IPS-18c (cell line): Measurements from ENCODE around the gene FZD10.
A peak's percentile ranks its signal among the peaks of the same experiment; 100 is the strongest.

Experiments
- H3K4me3 ChIP-seq: 2 replicates; pipeline ENCODE4 v1.7.0; 2013; ENCODE audit warnings: low read depth, mild to moderate bottlenecking, low read length, moderate library complexity; ENCODE audit not compliant: insufficient read depth
- H3K9me3 ChIP-seq: one replicate; pipeline ENCODE4 v1.6.1; 2013; ENCODE audit warnings: mild to moderate bottlenecking, low read length, moderate library complexity; ENCODE audit not compliant: control insufficient read depth, insufficient read depth

The FZD10 gene

GRCh38 chr12:130161261-130162243 is 712 bp upstream of the FZD10 start:
- Histone ChIP-seq H3K9me3 (no peaks in the 10 kb centered on the region), H3K4me3 (peak overlapping the region; percentile 56)

GRCh38 chr12:130162745-130163460 is 639 bp downstream of the FZD10 start:
- H3K9me3 ChIP-seq, result no peaks in the 10 kb centered on the region
- peak overlapping the region; percentile 34 for H3K4me3 ChIP-seq

- H3K4me3 ChIP-seq, result peak overlapping the region; percentile 34; the same call in 1 of the 2 replicates
- H3K9me3 ChIP-seq, result no peaks in the 10 kb centered on the region
Observed at GRCh38 chr12:130163461-130164215, 1.4 kb downstream of the FZD10 start.

GRCh38 chr12:130164216-130164542 is 1.9 kb downstream of the FZD10 start:
- H3K4me3 ChIP-seq, result peak overlapping the region; percentile 34

DNA sequence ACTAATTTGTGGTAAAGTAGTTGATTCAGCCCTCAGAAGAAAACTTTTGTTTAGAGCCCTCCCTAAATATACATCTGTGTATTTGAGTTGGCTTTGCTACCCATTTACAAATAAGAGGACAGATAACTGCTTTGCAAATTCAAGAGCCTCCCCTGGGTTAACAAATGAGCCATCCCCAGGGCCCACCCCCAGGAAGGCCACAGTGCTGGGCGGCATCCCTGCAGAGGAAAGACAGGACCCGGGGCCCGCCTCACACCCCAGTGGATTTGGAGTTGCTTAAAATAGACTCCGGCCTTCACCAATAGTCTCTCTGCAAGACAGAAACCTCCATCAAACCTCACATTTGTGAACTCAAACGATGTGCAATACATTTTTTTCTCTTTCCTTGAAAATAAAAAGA is 2.7 kb downstream of the FZD10 start:
- H3K9me3 ChIP-seq, result no peaks in the 10 kb centered on the region
- H3K4me3 ChIP-seq, result no peak overlapping the region

More at GRCh38 chr12:130164216-130164542, 1.9 kb downstream of the FZD10 start:
- no peaks in the 10 kb centered on the region for H3K9me3 ChIP-seq

DNA sequence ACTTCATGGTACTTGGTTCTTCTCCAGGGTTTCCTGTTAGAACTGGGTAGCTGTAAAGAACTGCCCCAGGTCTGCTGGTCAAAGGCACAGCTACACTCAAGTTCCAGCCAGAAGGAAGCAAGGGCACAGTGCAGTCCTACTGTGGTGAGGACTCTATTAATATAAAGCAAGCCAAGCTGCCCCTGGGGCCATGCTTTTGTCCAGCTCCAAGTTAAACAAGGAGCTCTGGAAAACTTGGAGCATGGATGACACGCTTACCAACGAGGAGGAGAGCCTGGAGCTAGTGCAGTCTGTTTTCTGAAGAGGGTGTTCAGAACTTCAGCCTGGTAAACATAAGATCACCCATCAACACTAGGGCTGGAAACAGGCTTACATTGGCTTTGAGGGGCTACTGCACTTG is 4.0 kb downstream of the FZD10 start:
- Histone ChIP-seq H3K4me3 (no peak overlapping the region), H3K9me3 (no peaks in the 10 kb centered on the region)

- Histone ChIP-seq H3K4me3 (no peak overlapping the region), H3K9me3 (no peaks in the 10 kb centered on the region)
Observed at GRCh38 chr12:130167537-130167936, 5.3 kb downstream of the FZD10 start.

DNA sequence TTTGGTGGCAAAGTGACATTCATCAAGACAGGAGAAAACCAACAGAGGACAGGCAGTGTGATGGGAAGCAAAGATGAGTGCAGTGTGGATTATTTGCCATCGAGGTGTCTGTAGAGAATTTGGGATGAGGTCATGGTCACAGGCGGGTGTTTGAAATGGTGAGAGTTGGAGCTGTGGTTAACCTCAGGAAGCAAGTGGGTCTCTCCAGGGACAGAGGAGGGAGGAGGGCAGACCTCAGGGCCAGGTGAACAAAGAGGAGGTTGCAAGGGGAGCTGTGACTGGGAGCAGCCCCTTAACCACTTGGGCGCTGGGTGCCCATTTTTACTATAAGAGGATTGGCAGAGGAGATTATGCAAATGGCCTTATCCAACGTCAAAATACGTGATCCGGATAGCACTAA is 7.0 kb downstream of the FZD10 start:
- Histone ChIP-seq H3K9me3 (no peaks in the 10 kb centered on the region), H3K4me3 (no peak overlapping the region)

GRCh38 chr12:130169924-130170323 is 7.7 kb downstream of the FZD10 start:
- no peak overlapping the region for H3K4me3 ChIP-seq

DNA sequence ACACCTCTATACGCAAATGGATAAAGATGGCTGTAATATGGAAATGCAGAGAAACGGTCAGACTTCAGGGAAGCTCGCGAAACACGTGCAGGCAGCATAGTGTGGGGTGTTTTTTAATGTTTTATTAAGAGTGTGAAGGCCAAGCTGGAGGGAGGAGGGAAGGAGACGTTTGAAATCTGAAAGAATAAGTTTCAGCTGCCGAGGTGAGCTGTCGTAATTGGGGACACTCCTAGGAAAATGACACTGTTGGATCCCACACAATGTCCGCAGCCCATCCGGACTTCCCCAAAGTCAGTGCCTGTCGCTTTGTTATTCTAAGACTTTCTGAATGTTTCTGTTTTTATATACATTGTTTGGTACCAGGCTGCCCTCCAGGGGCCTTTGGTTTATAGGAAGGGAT is 8.3 kb downstream of the FZD10 start:
- Histone ChIP-seq H3K4me3 (no peak overlapping the region), H3K9me3 (no peaks in the 10 kb centered on the region)

More at GRCh38 chr12:130169924-130170323, 7.7 kb downstream of the FZD10 start:
- no peaks in the 10 kb centered on the region for H3K9me3 ChIP-seq

- Histone ChIP-seq H3K9me3 (peaks cover 2% of the 10 kb centered on the region), H3K4me3 (no peak overlapping the region)
Observed at GRCh38 chr12:130177635-130178242, 15.5 kb downstream of the FZD10 start.

- peaks cover 2% of the 10 kb centered on the region for H3K9me3 ChIP-seq
Observed at GRCh38 chr12:130178282-130178681, 16.0 kb downstream of the FZD10 start.

DNA sequence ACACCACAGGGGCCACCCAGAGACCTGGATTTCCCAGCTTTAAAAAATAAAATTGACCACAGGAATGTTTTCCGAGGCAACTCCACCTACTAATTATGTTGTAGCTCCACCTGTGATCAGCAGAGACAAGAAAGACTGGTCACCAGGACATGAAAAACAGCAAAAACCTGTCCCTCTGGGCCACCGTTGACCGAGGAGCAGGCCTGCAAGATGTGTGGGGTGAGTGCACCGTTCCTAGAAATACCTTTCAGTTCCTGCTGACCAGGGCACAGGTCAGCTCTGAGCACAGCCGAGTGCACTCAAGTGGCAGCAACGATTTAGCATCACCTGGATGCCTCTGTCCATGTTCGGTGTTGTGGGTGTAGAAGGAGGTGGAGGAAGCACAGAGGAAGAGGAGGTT is 16.9 kb downstream of the FZD10 start:
- H3K9me3 ChIP-seq, result peaks cover 2% of the 10 kb centered on the region
- H3K4me3 ChIP-seq, result no peak overlapping the region

More at GRCh38 chr12:130178282-130178681, 16.0 kb downstream of the FZD10 start:
- no peak overlapping the region for H3K4me3 ChIP-seq

- peaks cover 2% of the 10 kb centered on the region for H3K9me3 ChIP-seq
- H3K4me3 ChIP-seq, result no peak overlapping the region
Observed at GRCh38 chr12:130179621-130180020, 17.4 kb downstream of the FZD10 start.

- Histone ChIP-seq H3K9me3 (peaks cover 2% of the 10 kb centered on the region), H3K4me3 (no peak overlapping the region)
Observed at GRCh38 chr12:130181211-130181610, 18.9 kb downstream of the FZD10 start.

- H3K9me3 ChIP-seq, result peaks cover 2% of the 10 kb centered on the region
- no peak overlapping the region for H3K4me3 ChIP-seq
Observed at GRCh38 chr12:130183585-130184370, 21.5 kb downstream of the FZD10 start.
